Astrocyte (in vitro differentiated cells and primary cell): ENCODE results near the gene PIGL.

Experiments used
- EZH2 ChIP-seq: IDR thresholded peaks from 2 replicates; pipeline ENCODE4 v1.6.1; 2012; ENCODE audit warnings: mild to moderate bottlenecking, low read length, inconsistent platforms; ENCODE audit not compliant: insufficient read depth
- TF ChIP-seq, protein P1 (sequence below): IDR thresholded peaks from 2 replicates; pipeline ENCODE4 v1.5.1; 2011; ENCODE audit warnings: low read depth, mild to moderate bottlenecking, inconsistent platforms, low read length, moderate library complexity; ENCODE audit not compliant: insufficient read depth

DNA sequence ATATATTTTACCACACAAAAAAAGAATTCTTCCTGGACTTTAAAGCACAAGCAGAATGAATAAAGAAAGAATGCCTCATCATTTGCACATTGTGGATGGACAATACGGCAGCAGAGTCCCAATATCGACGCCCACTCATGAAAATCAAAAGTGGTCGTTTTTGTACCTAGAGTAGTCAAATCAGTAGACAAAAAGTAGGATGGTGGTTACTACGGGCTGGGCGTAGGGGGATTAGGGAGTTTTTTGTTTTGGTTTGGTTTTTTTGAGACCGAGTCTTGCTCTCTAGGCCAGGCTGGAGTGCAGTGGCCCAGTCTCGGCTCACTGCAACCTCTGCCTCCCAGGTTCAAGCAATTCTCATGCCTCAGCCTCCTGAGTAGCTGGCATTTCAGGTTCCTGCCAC lies 144.9 kb downstream of the PIGL start:
- TF ChIP-seq, protein P1, sequence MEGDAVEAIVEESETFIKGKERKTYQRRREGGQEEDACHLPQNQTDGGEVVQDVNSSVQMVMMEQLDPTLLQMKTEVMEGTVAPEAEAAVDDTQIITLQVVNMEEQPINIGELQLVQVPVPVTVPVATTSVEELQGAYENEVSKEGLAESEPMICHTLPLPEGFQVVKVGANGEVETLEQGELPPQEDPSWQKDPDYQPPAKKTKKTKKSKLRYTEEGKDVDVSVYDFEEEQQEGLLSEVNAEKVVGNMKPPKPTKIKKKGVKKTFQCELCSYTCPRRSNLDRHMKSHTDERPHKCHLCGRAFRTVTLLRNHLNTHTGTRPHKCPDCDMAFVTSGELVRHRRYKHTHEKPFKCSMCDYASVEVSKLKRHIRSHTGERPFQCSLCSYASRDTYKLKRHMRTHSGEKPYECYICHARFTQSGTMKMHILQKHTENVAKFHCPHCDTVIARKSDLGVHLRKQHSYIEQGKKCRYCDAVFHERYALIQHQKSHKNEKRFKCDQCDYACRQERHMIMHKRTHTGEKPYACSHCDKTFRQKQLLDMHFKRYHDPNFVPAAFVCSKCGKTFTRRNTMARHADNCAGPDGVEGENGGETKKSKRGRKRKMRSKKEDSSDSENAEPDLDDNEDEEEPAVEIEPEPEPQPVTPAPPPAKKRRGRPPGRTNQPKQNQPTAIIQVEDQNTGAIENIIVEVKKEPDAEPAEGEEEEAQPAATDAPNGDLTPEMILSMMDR: no peak
- TF ChIP-seq EZH2: no peak
